Daoy (cell line): ENCODE measurements around the gene RGP1. TPM values are rescaled to one million over a fixed set of nuclear protein-coding genes. Genes with fewer than 3 reads are reported as not detected.

Experiments used
- DNase-seq: peaks from one replicate; pipeline ENCODE4 v3.0.0-alpha.2; 2015; ENCODE audit warnings: low read depth
- total RNA-seq: library from RNA; depleted of rRNA; stranded (reverse); fragments of >200 nt; shearing (Covaris generic); gene quantifications from 2 replicates; pipeline ENCODE4 v1.2.3, GENCODE V29; 2014; rRNA removed

Gene RGP1
- total RNA-seq, 1 experiment from 2014 or later = 16.3 TPM

DNA sequence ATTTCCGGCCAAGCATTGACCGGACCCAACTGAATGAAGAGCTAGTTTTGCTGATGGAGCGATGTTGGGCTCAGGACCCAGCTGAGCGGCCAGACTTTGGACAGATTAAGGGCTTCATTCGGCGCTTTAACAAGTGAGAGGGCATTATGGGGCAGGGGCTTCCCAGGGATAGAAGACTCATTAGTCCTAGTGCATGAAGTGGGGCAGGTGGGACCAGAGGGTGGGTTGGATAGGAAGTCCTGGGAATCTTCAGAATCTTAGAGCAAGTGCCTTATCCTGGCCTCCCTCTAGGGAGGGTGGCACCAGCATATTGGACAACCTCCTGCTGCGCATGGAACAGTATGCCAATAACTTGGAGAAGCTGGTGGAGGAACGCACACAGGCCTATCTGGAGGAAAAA, 57.0 kb downstream of the RGP1 start:
- DNase-seq = no peak

Other genes with a start within 250 kb of the RGP1 start
- 6.1 and 9.4 TPM in 2 replicates for gene TESK1, start 144.0 kb upstream of the RGP1 start, total RNA-seq
- 1.7 TPM in 1 of 2 replicates, not detected in the other for gene CD72, start 130.9 kb upstream of the RGP1 start, total RNA-seq
- not detected in 2 replicates for gene SIT1, start 98.4 kb upstream of the RGP1 start, total RNA-seq
- gene RMRP, start 91.3 kb upstream of the RGP1 start, total RNA-seq = 3,813 and 4,416 TPM in 2 replicates
- 8.6 and 9.5 TPM in 2 replicates for gene CCDC107, start 91.0 kb upstream of the RGP1 start, total RNA-seq
- 2.9 and 4.2 TPM in 2 replicates for gene ARHGEF39, start 84.1 kb upstream of the RGP1 start, total RNA-seq
- 0.42 TPM in 1 of 2 replicates, not detected in the other for gene CA9, start 75.4 kb upstream of the RGP1 start, total RNA-seq
- gene TPM2, start 59.4 kb upstream of the RGP1 start, total RNA-seq = 793 and 977 TPM in 2 replicates
- 173 and 190 TPM in 2 replicates for gene TLN1, start 17.1 kb upstream of the RGP1 start, total RNA-seq
- 97.9 and 104 TPM in 2 replicates for gene CREB3, start 16.6 kb upstream of the RGP1 start, total RNA-seq
- 23.6 and 24.8 TPM in 2 replicates for gene GBA2, start 59 bp upstream of the RGP1 start, total RNA-seq
- gene MSMP, start 5.0 kb downstream of the RGP1 start, total RNA-seq = 0.21 and 0.51 TPM in 2 replicates
- 2.1 and 3.4 TPM in 2 replicates for gene NPR2, start 42.3 kb downstream of the RGP1 start, total RNA-seq
- 0.57 and 0.65 TPM in 2 replicates for gene SPAG8, start 63.0 kb downstream of the RGP1 start, total RNA-seq
- 72.7 and 94.8 TPM in 2 replicates for gene HINT2, start 65.8 kb downstream of the RGP1 start, total RNA-seq
- not detected in 2 replicates for gene FAM221B, start 79.4 kb downstream of the RGP1 start, total RNA-seq
- gene TMEM8B, start 79.9 kb downstream of the RGP1 start, total RNA-seq = 1.1 and 2.0 TPM in 2 replicates
- not detected in 2 replicates for gene OR13J1, start 121.1 kb downstream of the RGP1 start, total RNA-seq
- 1.8 and 3.5 TPM in 2 replicates for gene HRCT1, start 156.9 kb downstream of the RGP1 start, total RNA-seq
- gene SPAAR, start 160.2 kb downstream of the RGP1 start, total RNA-seq = 0.06 TPM in 1 of 2 replicates, not detected in the other
- not detected in 2 replicates for gene OR2S2, start 208.9 kb downstream of the RGP1 start, total RNA-seq